HCT116 (cell line): ENCODE data around the gene HHAT. TPM values are rescaled to one million over a fixed set of nuclear protein-coding genes. Genes with fewer than 3 reads are reported as not detected.

Experiments
- ATAC-seq: fragments of 200-7000 bp; cut with Tn5 transposase; 2 replicates; pipeline ENCODE4 v1.9.1; 2020; ENCODE audit warnings: mild to moderate bottlenecking, moderate library complexity
- BruUV-seq: library from RNA; stranded (reverse); fragments of 400-500 nt; replicated peaks from 2 replicates; lab custom pipeline; 2021; lab: Mats Ljungman, UMichigan
- CTCF ChIA-PET: fragments of 300-600 bp; sonication (Branson Sonifier 250); formaldehyde crosslinking; loops from one replicate; lab custom pipeline; 2021; ENCODE audit warnings: antibody characterized with exemption; lab: Charles Lee
- POLR2A ChIA-PET: fragments of 300-600, 350-600 bp; sonication (Branson Sonifier 250); formaldehyde crosslinking; loops from one replicate; lab custom pipeline; 2021; ENCODE audit warnings: antibody characterized with exemption; lab: Charles Lee
- RAD21 ChIA-PET, 2 experiments: fragments of 300-600 bp; sonication (Branson Sonifier 250); formaldehyde crosslinking; loops; one replicate each; lab custom pipeline; 2023; ENCODE audit warnings: low total read pairs in 2 of 2; ENCODE audit not compliant: uncharacterized antibody in 2 of 2, unreplicated experiment in 2 of 2, low non-redundant PET in 1 of 2; lab: Charles Lee
- DNase-seq: peaks from one replicate; pipeline ENCODE4 v3.0.0-alpha.2; 2010; ENCODE audit warnings: low read depth, low spot score
- H2AFZ ChIP-seq: fragments of 200-600 bp; shearing (Covaris generic), sonication (generic); 2 replicates; pipeline ENCODE4 v1.6.1; 2017; ENCODE audit warnings: low read depth, mixed run types, mixed read lengths, antibody characterized with exemption, low read length; ENCODE audit not compliant: poor library complexity, severe bottlenecking
- H3K27ac ChIP-seq: 2 replicates; pipeline ENCODE4 v1.5.1; 2012; ENCODE audit warnings: low read depth, low read length
- H3K27me3 ChIP-seq: fragments of 200-600 bp; sonication (generic); 2 replicates; pipeline ENCODE4 v1.6.1; 2016; ENCODE audit warnings: mixed run types, low read length, mixed read lengths; ENCODE audit not compliant: insufficient read depth
- H3K36me3 ChIP-seq, 2 experiments: fragments of 200-500 bp in 1 of 2; fragments of 200-600 bp in 1 of 2; sonication (Bioruptor generic) in 1 of 2; sonication (generic) in 1 of 2; 2 replicates each; pipeline versions ENCODE4 v1.5.1 to v1.6.1; 2014 to 2016; ENCODE audit warnings: low read length in 2 of 2, inconsistent platforms in 1 of 2, mixed read lengths in 1 of 2, mixed run types in 1 of 2; ENCODE audit not compliant: insufficient read depth in 2 of 2, control insufficient read depth in 1 of 2
- H3K4me1 ChIP-seq, 2 experiments: fragments of 200-600 bp in 1 of 2; sonication (generic) in 1 of 2; 2 replicates each; pipeline versions ENCODE4 v1.5.1 to v1.6.1; 2012 to 2017; ENCODE audit warnings: low read length in 2 of 2, inconsistent platforms in 1 of 2, mild to moderate bottlenecking in 1 of 2, mixed read lengths in 1 of 2, mixed run types in 1 of 2, moderate library complexity in 1 of 2; ENCODE audit not compliant: insufficient read depth in 2 of 2, control insufficient read depth in 1 of 2
- H3K4me2 ChIP-seq: fragments of 200-600 bp; sonication (generic); 2 replicates; pipeline ENCODE4 v1.6.1; 2017; ENCODE audit warnings: mixed run types, low read length, mixed read lengths
- H3K4me3 ChIP-seq, 2 experiments: fragments of 200-600 bp in 1 of 2; sonication (generic) in 1 of 2; replicated peaks in 1 of 2; 2 replicates each; pipeline ENCODE4 v1.5.1; 2011 to 2016; ENCODE audit warnings: low read length in 2 of 2, control low read depth in 1 of 2, low read depth in 1 of 2, mild to moderate bottlenecking in 1 of 2, mixed read lengths in 1 of 2, mixed run types in 1 of 2
- H3K79me2 ChIP-seq: fragments of 200-600 bp; sonication (generic); 2 replicates; pipeline ENCODE4 v1.6.1; 2017; ENCODE audit warnings: mild to moderate bottlenecking, mixed run types, low read length, moderate library complexity, mixed read lengths; ENCODE audit not compliant: insufficient read depth
- H3K9ac ChIP-seq: fragments of 200-600 bp; sonication (generic); 2 replicates; pipeline ENCODE4 v1.6.1; 2016; ENCODE audit warnings: low read length, mixed read lengths
- H3K9me2 ChIP-seq: fragments of 200-600 bp; sonication (generic), shearing (Covaris generic); 2 replicates; pipeline ENCODE4 v1.6.1; 2017; ENCODE audit warnings: mixed run types, mild to moderate bottlenecking, moderate library complexity; ENCODE audit not compliant: insufficient read depth
- H3K9me3 ChIP-seq, 2 experiments: fragments of 200-500 bp in 1 of 2; fragments of 200-600 bp in 1 of 2; sonication (Bioruptor generic) in 1 of 2; sonication (generic) in 1 of 2; 2 replicates each; pipeline ENCODE4 v1.6.1; 2014 to 2017; ENCODE audit warnings: low read length in 2 of 2, mixed read lengths in 2 of 2, inconsistent platforms in 1 of 2, low read depth in 1 of 2, mild to moderate bottlenecking in 1 of 2, mixed run types in 1 of 2, moderate library complexity in 1 of 2; ENCODE audit not compliant: control insufficient read depth in 1 of 2, insufficient read depth in 1 of 2
- H4K20me1 ChIP-seq: fragments of 200-600 bp; sonication (generic), shearing (Covaris generic); 2 replicates; pipeline ENCODE4 v1.6.1; 2017; ENCODE audit warnings: mixed run types, mild to moderate bottlenecking, moderate library complexity; ENCODE audit not compliant: insufficient read depth
- ATF3 ChIP-seq: IDR thresholded peaks from 2 replicates; pipeline ENCODE4 v1.6.1; 2012
- CBX3 ChIP-seq: IDR thresholded peaks from 2 replicates; pipeline ENCODE4 v1.6.1; 2012; ENCODE audit warnings: low read depth
- EGR1 ChIP-seq: IDR thresholded peaks from 2 replicates; pipeline ENCODE4 v1.6.1; 2012; ENCODE audit warnings: low read depth
- ELF1 ChIP-seq: IDR thresholded peaks from 2 replicates; pipeline ENCODE4 v1.6.1; 2012; ENCODE audit warnings: low read depth, borderline replicate concordance
- EZH2 ChIP-seq: fragments of 200-600 bp; sonication (generic); IDR thresholded peaks from 2 replicates; pipeline ENCODE4 v1.6.1; 2017; ENCODE audit warnings: antibody characterized with exemption, mixed run types
- EZH2phosphoT487 ChIP-seq: fragments of 200-600 bp; IDR thresholded peaks from 2 replicates; pipeline ENCODE4 v1.6.1; 2018; ENCODE audit warnings: antibody characterized with exemption, borderline replicate concordance
- JUND ChIP-seq: IDR thresholded peaks from 2 replicates; pipeline ENCODE4 v1.6.1; 2012
- MAX ChIP-seq: IDR thresholded peaks from 2 replicates; pipeline ENCODE4 v1.6.1; 2012
- POLR2A ChIP-seq: IDR thresholded peaks from 2 replicates; pipeline ENCODE4 v1.7.0; 2011; ENCODE audit warnings: borderline replicate concordance; ENCODE audit not compliant: insufficient read depth, insufficient read length; ENCODE audit errors: extremely low read depth
- RAD21 ChIP-seq: IDR thresholded peaks from 2 replicates; pipeline ENCODE4 v1.6.1; 2012; ENCODE audit warnings: low read depth, mild to moderate bottlenecking
- REST ChIP-seq: IDR thresholded peaks from 2 replicates; pipeline ENCODE4 v1.6.1; 2012; ENCODE audit warnings: low read depth
- SIN3A ChIP-seq: IDR thresholded peaks from 2 replicates; pipeline ENCODE4 v1.6.1; 2012; ENCODE audit warnings: low read depth
- SP1 ChIP-seq: IDR thresholded peaks from 2 replicates; pipeline ENCODE4 v1.6.1; 2012; ENCODE audit warnings: low read depth
- SRF ChIP-seq: IDR thresholded peaks from 2 replicates; pipeline ENCODE4 v1.6.1; 2012; ENCODE audit warnings: low read depth
- TCF7L2 ChIP-seq: IDR thresholded peaks from 2 replicates; pipeline ENCODE4 v1.7.0; 2011; ENCODE audit warnings: borderline replicate concordance, inconsistent platforms; ENCODE audit not compliant: insufficient read depth, insufficient read length; ENCODE audit errors: extremely low read depth
- YY1 ChIP-seq: IDR thresholded peaks from 2 replicates; pipeline ENCODE4 v1.6.1; 2011; ENCODE audit warnings: low read length, low read depth, moderate library complexity, mild to moderate bottlenecking; ENCODE audit not compliant: insufficient replicate concordance; ENCODE audit errors: extremely low read depth
- ZBTB33 ChIP-seq: IDR thresholded peaks from 2 replicates; pipeline ENCODE4 v1.6.1; 2011; ENCODE audit warnings: mild to moderate bottlenecking, low read length, moderate library complexity; ENCODE audit not compliant: insufficient replicate concordance; ENCODE audit errors: extremely low read depth
- ZFX ChIP-seq: fragments of 450-650 bp; IDR thresholded peaks from 2 replicates; pipeline ENCODE4 v1.6.1; 2017
- intact Hi-C: fragments of 100-400 bp; cut with micrococcal nuclease; formaldehyde crosslinking; loops from 2 replicates; pipeline ENCODE4 v1.10.0; 2022
- total RNA-seq: library from RNA; stranded (reverse); gene quantifications from one replicate; pipeline ENCODE4 v1.2.1, GENCODE V29; 2021; ENCODE audit not compliant: unreplicated experiment
- TF ChIP-seq, protein P1 (sequence below), 3 experiments: fragments of 200-600 bp in 1 of 3; sonication (generic) in 1 of 3; IDR thresholded peaks in 2 of 3; conservative IDR thresholded peaks in 1 of 3; 2 replicates each; pipeline ENCODE4 v1.5.1; 2012 to 2017; ENCODE audit warnings: low read depth in 2 of 3, low read length in 2 of 3, antibody characterized with exemption in 1 of 3, borderline replicate concordance in 1 of 3, control low read depth in 1 of 3, mild to moderate bottlenecking in 1 of 3, mixed read lengths in 1 of 3, mixed run types in 1 of 3, moderate library complexity in 1 of 3; ENCODE audit not compliant: insufficient read depth in 1 of 3

The HHAT gene
- total RNA-seq, 1 experiment from 2014 or later, result 2.7 TPM

- H3K27ac ChIP-seq, result no peak overlapping the region
- ATAC-seq (no peak), DNase-seq (no peak)
- intact Hi-C loops, result no loop called here
- ChIA-PET CTCF (interaction anchor here (2.5 kb wide), 1 partner anchor 11 kb away, joined by 12 read pairs; no protein-coding TSS in a partner anchor), POLR2A (interaction anchor here (0.9 to 1.0 kb wide), 2 partner anchors 8 to 11 kb away, joined by 3 to 8 read pairs; no protein-coding TSS in a partner anchor), RAD21 (no interaction called here)
- no peaks in the 10 kb centered on the region for H3K36me3 ChIP-seq
- no peaks in the 10 kb centered on the region for H3K9me2 ChIP-seq
- no peak overlapping the region for H3K4me3 ChIP-seq
- H3K27me3 ChIP-seq, result no peaks in the 10 kb centered on the region
- BruUV-seq, result no TSS peak
- no peaks in the 10 kb centered on the region for H3K9me3 ChIP-seq
- H3K9ac ChIP-seq, result no peak overlapping the region
- TF ChIP-seq, protein P1, sequence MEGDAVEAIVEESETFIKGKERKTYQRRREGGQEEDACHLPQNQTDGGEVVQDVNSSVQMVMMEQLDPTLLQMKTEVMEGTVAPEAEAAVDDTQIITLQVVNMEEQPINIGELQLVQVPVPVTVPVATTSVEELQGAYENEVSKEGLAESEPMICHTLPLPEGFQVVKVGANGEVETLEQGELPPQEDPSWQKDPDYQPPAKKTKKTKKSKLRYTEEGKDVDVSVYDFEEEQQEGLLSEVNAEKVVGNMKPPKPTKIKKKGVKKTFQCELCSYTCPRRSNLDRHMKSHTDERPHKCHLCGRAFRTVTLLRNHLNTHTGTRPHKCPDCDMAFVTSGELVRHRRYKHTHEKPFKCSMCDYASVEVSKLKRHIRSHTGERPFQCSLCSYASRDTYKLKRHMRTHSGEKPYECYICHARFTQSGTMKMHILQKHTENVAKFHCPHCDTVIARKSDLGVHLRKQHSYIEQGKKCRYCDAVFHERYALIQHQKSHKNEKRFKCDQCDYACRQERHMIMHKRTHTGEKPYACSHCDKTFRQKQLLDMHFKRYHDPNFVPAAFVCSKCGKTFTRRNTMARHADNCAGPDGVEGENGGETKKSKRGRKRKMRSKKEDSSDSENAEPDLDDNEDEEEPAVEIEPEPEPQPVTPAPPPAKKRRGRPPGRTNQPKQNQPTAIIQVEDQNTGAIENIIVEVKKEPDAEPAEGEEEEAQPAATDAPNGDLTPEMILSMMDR (IDR thresholded peaks at IDR 0.05 in 2 of 3, conservative IDR thresholded peaks at IDR 0.05 in 1 of 3; ENCODE audit: borderline replicate concordance in 1 of 3, insufficient read depth in 1 of 3, low read depth in 2 of 3, low read length in 2 of 3), result no peak
- no peak for TF ChIP-seq SP1
- no peak for TF ChIP-seq POLR2A
- no peak for TF ChIP-seq ZBTB33
- no peak for TF ChIP-seq JUND
- no peak for TF ChIP-seq EZH2phosphoT487
- TF ChIP-seq EGR1, result no peak
- no peak for TF ChIP-seq SRF
- TF ChIP-seq EZH2, result no peak
- no peak for TF ChIP-seq SIN3A
- TF ChIP-seq MAX, result no peak
- TF ChIP-seq YY1, result no peak
- no peak for TF ChIP-seq TCF7L2
- no peak for TF ChIP-seq CBX3
- no peak for TF ChIP-seq ELF1
- no peak for TF ChIP-seq ZFX
- no peak for TF ChIP-seq REST
- TF ChIP-seq RAD21, result no peak
- TF ChIP-seq ATF3, result no peak
- no peak overlapping the region for H3K4me2 ChIP-seq
- H2AFZ ChIP-seq, result no peak overlapping the region
- H3K4me1 ChIP-seq, result no peaks in the 10 kb centered on the region
- H4K20me1 ChIP-seq, result no peaks in the 10 kb centered on the region
- no peaks in the 10 kb centered on the region for H3K79me2 ChIP-seq
These were observed 56.5 kb downstream of the HHAT start for GRCh38 chr1:210385228-210385627.
